Keratinocyte (primary cell): ENCODE results near the gene ATRNL1. TPM values are rescaled to one million over a fixed set of nuclear protein-coding genes. Genes with fewer than 3 reads are reported as not detected.

Experiments
- DNase-seq: peaks from one replicate; pipeline ENCODE4 v3.0.0-alpha.2; 2011; ENCODE audit warnings: low read depth, missing footprints, low spot score
- FAIRE-seq: peaks from 2 replicates; lab custom pipeline; 2011; peaks lifted over from hg19 to GRCh38; lab: Jason Lieb, UNC
- H2AFZ ChIP-seq: 2 replicates; pipeline ENCODE4 v1.6.0; 2012; ENCODE audit warnings: low read length, control low read depth, inconsistent platforms; ENCODE audit not compliant: control insufficient read depth
- H3K27ac ChIP-seq: 2 replicates; pipeline ENCODE4 v1.5.1; 2011; ENCODE audit warnings: low read length; ENCODE audit not compliant: control insufficient read depth, insufficient read depth
- H3K27me3 ChIP-seq: 3 replicates; pipeline ENCODE4 v1.6.0; 2011; ENCODE audit warnings: low read length; ENCODE audit not compliant: control insufficient read depth, insufficient read depth; ENCODE audit errors: extremely low read depth
- H3K36me3 ChIP-seq, 2 experiments: 2 replicates in 1 of 2; 3 replicates in 1 of 2; pipeline ENCODE4 v1.5.1; 2011; ENCODE audit warnings: low read length in 2 of 2, mild to moderate bottlenecking in 1 of 2; ENCODE audit not compliant: control insufficient read depth in 2 of 2, insufficient read depth in 2 of 2; ENCODE audit errors: extremely low read depth in 1 of 2
- H3K4me1 ChIP-seq: 3 replicates; pipeline ENCODE4 v1.5.1; 2011; ENCODE audit warnings: low read length; ENCODE audit not compliant: control insufficient read depth, insufficient read depth; ENCODE audit errors: extremely low read depth
- H3K4me2 ChIP-seq: 3 replicates; pipeline ENCODE4 v1.6.0; 2011; ENCODE audit warnings: low read depth, low read length; ENCODE audit not compliant: control insufficient read depth, insufficient read depth; ENCODE audit errors: extremely low read depth
- H3K4me3 ChIP-seq, 3 experiments: fragments of 200-600 bp in 1 of 3; sonication (generic) in 1 of 3; 2 replicates in 2 of 3; 3 replicates in 1 of 3; pipeline ENCODE4 v1.5.1; 2011 to 2016; ENCODE audit warnings: low read length in 3 of 3, mild to moderate bottlenecking in 3 of 3, control low read depth in 2 of 3, inconsistent platforms in 1 of 3, low read depth in 1 of 3, mixed read lengths in 1 of 3, mixed run types in 1 of 3, moderate library complexity in 1 of 3; ENCODE audit not compliant: control insufficient read depth in 2 of 3, insufficient read depth in 2 of 3; ENCODE audit errors: extremely low read depth in 1 of 3
- H3K79me2 ChIP-seq: 2 replicates; pipeline ENCODE4 v1.6.0; 2012; ENCODE audit warnings: low read length; ENCODE audit not compliant: control insufficient read depth, insufficient read depth
- H3K9ac ChIP-seq: 3 replicates; pipeline ENCODE4 v1.6.0; 2011; ENCODE audit warnings: low read length; ENCODE audit not compliant: control insufficient read depth, insufficient read depth; ENCODE audit errors: extremely low read depth
- H3K9me1 ChIP-seq: 3 replicates; pipeline ENCODE4 v1.6.0; 2011; ENCODE audit warnings: low read length; ENCODE audit not compliant: control insufficient read depth, insufficient read depth; ENCODE audit errors: extremely low read depth
- H3K9me3 ChIP-seq: 2 replicates; pipeline ENCODE4 v1.5.1; 2012; ENCODE audit warnings: low read depth, low read length; ENCODE audit not compliant: control insufficient read depth
- H4K20me1 ChIP-seq: 3 replicates; pipeline ENCODE4 v1.6.0; 2011; ENCODE audit warnings: low read length; ENCODE audit not compliant: control insufficient read depth, insufficient read depth; ENCODE audit errors: extremely low read depth
- EZH2 ChIP-seq: IDR thresholded peaks from one replicate; pipeline ENCODE4 v1.6.1; 2012; ENCODE audit warnings: inconsistent platforms, mild to moderate bottlenecking, low read length, moderate library complexity
- dilution Hi-C: fragments of 300-500 bp; cut with MboI; formaldehyde crosslinking; loops from one replicate; pipeline ENCODE4 v1.7.0; 2020; ENCODE audit warnings: low sequenced_read_pairs; ENCODE audit not compliant: extremely low pct_ligation_motif_present
- polyA plus RNA-seq, 5 experiments: library from polyadenylated mRNA; depleted of rRNA in 3 of 5; stranded (reverse) in 3 of 5; stranded (forward) in 1 of 5; unstranded in 1 of 5; fragments of >200 nt; gene quantifications; 1 replicate in 1 of 5; 2 replicates in 3 of 5; 3 replicates in 1 of 5; pipeline versions ENCODE4 v1.2.1 to v1.2.3, GENCODE V29; 2011 to 2012; ENCODE audit warnings: missing spikeins in 2 of 5, low read depth in 1 of 5, low replicate concordance in 1 of 5
- TF ChIP-seq, protein P1 (sequence below), 3 experiments: IDR thresholded peaks in 1 of 3; conservative IDR thresholded peaks in 1 of 3; optimal IDR thresholded peaks in 1 of 3; 2 replicates in 2 of 3; 3 replicates in 1 of 3; pipeline versions ENCODE3 to v1.5.1; 2011; ENCODE audit warnings: low read length in 3 of 3, mild to moderate bottlenecking in 3 of 3, moderate library complexity in 2 of 3, control low read depth in 1 of 3, inconsistent platforms in 1 of 3; ENCODE audit not compliant: insufficient read depth in 2 of 3; ENCODE audit errors: extremely low read depth in 1 of 3

ATRNL1 gene
- polyA plus RNA-seq, 1 donor (not counting 4 experiments of a cell fraction or from before 2014, with no cell fraction given), result 0.07 TPM

DNA sequence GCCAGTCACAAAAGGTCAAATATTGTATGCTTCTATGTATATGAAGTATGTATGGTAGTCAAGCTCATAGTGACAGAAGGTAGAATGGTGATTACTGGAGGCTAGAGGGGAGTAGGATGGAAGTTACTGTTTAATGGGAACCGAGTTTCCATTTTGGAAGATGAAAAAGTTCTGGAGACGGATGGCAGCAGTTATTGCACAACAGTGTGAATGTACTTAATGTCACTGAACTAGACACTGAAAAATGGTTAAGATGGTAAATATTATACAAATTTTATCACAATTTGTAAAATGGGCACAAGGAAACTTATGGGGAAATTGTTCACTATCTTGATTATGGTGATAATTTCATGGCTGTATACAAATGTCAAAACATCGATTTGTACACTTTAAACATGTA, 895.2 kb downstream of the ATRNL1 start:
- Histone ChIP-seq H2AFZ (no peak overlapping the region), H3K4me3 (no peak overlapping the region), H4K20me1 (no peaks in the 10 kb centered on the region), H3K4me2 (no peak overlapping the region), H3K36me3 (no peaks in the 10 kb centered on the region), H3K27me3 (no peaks in the 10 kb centered on the region), H3K9me3 (no peaks in the 10 kb centered on the region), H3K9me1 (no peaks in the 10 kb centered on the region), H3K9ac (no peak overlapping the region), H3K27ac (no peak overlapping the region), H3K79me2 (no peaks in the 10 kb centered on the region), H3K4me1 (peaks cover 13% of the 10 kb centered on the region)
- FAIRE-seq (no peak), DNase-seq (no peak)
- TF ChIP-seq EZH2, result no peak
- TF ChIP-seq, protein P1, sequence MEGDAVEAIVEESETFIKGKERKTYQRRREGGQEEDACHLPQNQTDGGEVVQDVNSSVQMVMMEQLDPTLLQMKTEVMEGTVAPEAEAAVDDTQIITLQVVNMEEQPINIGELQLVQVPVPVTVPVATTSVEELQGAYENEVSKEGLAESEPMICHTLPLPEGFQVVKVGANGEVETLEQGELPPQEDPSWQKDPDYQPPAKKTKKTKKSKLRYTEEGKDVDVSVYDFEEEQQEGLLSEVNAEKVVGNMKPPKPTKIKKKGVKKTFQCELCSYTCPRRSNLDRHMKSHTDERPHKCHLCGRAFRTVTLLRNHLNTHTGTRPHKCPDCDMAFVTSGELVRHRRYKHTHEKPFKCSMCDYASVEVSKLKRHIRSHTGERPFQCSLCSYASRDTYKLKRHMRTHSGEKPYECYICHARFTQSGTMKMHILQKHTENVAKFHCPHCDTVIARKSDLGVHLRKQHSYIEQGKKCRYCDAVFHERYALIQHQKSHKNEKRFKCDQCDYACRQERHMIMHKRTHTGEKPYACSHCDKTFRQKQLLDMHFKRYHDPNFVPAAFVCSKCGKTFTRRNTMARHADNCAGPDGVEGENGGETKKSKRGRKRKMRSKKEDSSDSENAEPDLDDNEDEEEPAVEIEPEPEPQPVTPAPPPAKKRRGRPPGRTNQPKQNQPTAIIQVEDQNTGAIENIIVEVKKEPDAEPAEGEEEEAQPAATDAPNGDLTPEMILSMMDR (optimal IDR thresholded peaks at IDR 0.05 in 1 of 3, IDR thresholded peaks at IDR 0.05 in 1 of 3, conservative IDR thresholded peaks at IDR 0.05 in 1 of 3; ENCODE audit: extremely low read depth in 1 of 3, insufficient read depth in 2 of 3, low read length in 3 of 3), result no peak
- dilution Hi-C loops, result no loop called here

DNA sequence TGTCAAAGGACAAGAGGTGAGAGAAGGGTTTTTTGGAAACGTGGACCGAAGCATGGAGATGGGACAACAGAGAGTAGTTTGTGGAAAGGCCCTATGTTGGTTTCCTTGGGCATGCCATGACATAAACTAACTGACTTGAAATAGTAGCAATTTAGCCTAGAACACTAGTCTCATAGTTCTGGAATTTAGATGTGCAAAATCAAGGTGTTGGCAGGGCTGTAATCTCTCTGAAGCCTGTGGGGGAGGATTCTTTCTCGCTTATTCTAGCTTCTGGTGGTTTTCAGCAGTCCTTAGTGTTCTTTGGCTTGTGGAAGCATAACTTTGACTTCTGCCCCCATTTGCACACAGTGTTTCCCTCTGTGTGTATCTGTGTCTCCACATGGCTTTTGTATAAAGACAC, 896.5 kb downstream of the ATRNL1 start:
- H3K9me1 ChIP-seq, result no peaks in the 10 kb centered on the region
- H3K9me3 ChIP-seq, result no peaks in the 10 kb centered on the region
- H3K4me2 ChIP-seq, result peak overlapping the region; percentile 25
- DNase-seq, result peak; percentile 25
- H3K9ac ChIP-seq, result no peak overlapping the region
- peaks cover 13% of the 10 kb centered on the region for H3K4me1 ChIP-seq
- TF ChIP-seq EZH2, result no peak
- TF ChIP-seq, protein P1 (optimal IDR thresholded peaks at IDR 0.05 in 1 of 3, IDR thresholded peaks at IDR 0.05 in 1 of 3, conservative IDR thresholded peaks at IDR 0.05 in 1 of 3; ENCODE audit: extremely low read depth in 1 of 3, insufficient read depth in 2 of 3, low read length in 3 of 3), result no peak
- H3K36me3 ChIP-seq, result no peaks in the 10 kb centered on the region
- H3K4me3 ChIP-seq, result no peak overlapping the region
- peak overlapping the region; percentile 54 for H2AFZ ChIP-seq
- no peaks in the 10 kb centered on the region for H4K20me1 ChIP-seq
- H3K27ac ChIP-seq, result peak overlapping the region; percentile 50
- FAIRE-seq, result peak; percentile 84
- no peaks in the 10 kb centered on the region for H3K79me2 ChIP-seq
- H3K27me3 ChIP-seq, result no peaks in the 10 kb centered on the region
- dilution Hi-C loops, result no loop called here
